Fibroblast of skin of back (primary cell): ENCODE data around the gene DOK6. TPM values are rescaled to one million over a fixed set of nuclear protein-coding genes. Genes with fewer than 3 reads are reported as not detected.
"Not testable (repeated sequence)": the region's sequence is repeated elsewhere in the genome, so short reads cannot be mapped to it uniquely, and the experiment has no call there.

Experiments used
- DNase-seq: peaks from one replicate; pipeline ENCODE4 v3.0.0-alpha.2; 2013
- polyA plus RNA-seq, 2 experiments: library from polyadenylated mRNA; unstranded; fragments of 120-200 nt; gene quantifications; one replicate each; pipeline ENCODE4 v1.2.1, GENCODE V29; 2013; ENCODE audit not compliant: insufficient read length in 2 of 2

The DOK6 gene
- polyA plus RNA-seq (2013, experiment 1 of 2; ENCODE audit: insufficient read length): 4.1 TPM
- polyA plus RNA-seq (2013, experiment 2 of 2; ENCODE audit: insufficient read length): 3.5 TPM

- peak; percentile 83 for DNase-seq
Measured at GRCh38 chr18:69400253-69400975, at the start of gene DOK6. Gene DOK6 (plus strand): TSS chr18:69400888.

- no peak for DNase-seq
Measured at GRCh38 chr18:69353023-69353422, 47.7 kb upstream of the DOK6 start.

- DNase-seq: no peak
Measured at GRCh38 chr18:69357590-69357989, 43.1 kb upstream of the DOK6 start.

- DNase-seq: no peak
Measured at GRCh38 chr18:69358212-69358895, 42.3 kb upstream of the DOK6 start.

- DNase-seq: not testable (repeated sequence)
Measured at GRCh38 chr18:69359768-69360167, 40.9 kb upstream of the DOK6 start.

- no peak for DNase-seq
Measured at GRCh38 chr18:69364930-69365329, 35.8 kb upstream of the DOK6 start.

- no peak for DNase-seq
Measured at GRCh38 chr18:69365658-69366057, 35.0 kb upstream of the DOK6 start.

- no peak for DNase-seq
Measured at GRCh38 chr18:69367104-69367503, 33.6 kb upstream of the DOK6 start.

- no peak for DNase-seq
Measured at GRCh38 chr18:69371729-69372128, 29.0 kb upstream of the DOK6 start.

GRCh38 chr18:69380324-69380723, 20.4 kb upstream of the DOK6 start:
- no peak for DNase-seq

GRCh38 chr18:69383186-69383585, 17.5 kb upstream of the DOK6 start:
- peak; percentile 27 for DNase-seq

- no peak for DNase-seq
Measured at GRCh38 chr18:69387186-69387585, 13.5 kb upstream of the DOK6 start.

GRCh38 chr18:69388222-69388621, 12.5 kb upstream of the DOK6 start:
- no peak for DNase-seq

- peak; percentile 58 for DNase-seq
Measured at GRCh38 chr18:69397096-69397495, 3.6 kb upstream of the DOK6 start.

- DNase-seq: no peak
Measured at GRCh38 chr18:69399253-69399652, 1.4 kb upstream of the DOK6 start.

- peak; percentile 41 for DNase-seq
Measured at GRCh38 chr18:69400976-69401225, 213 bp downstream of the DOK6 start.

GRCh38 chr18:69401226-69401971, 711 bp downstream of the DOK6 start:
- peak; percentile 23 for DNase-seq

- no peak for DNase-seq
Measured at GRCh38 chr18:69401972-69402532, 1.4 kb downstream of the DOK6 start.

- DNase-seq: no peak
Measured at GRCh38 chr18:69402533-69402989, 1.9 kb downstream of the DOK6 start.

GRCh38 chr18:69408522-69408921, 7.8 kb downstream of the DOK6 start:
- DNase-seq: no peak

GRCh38 chr18:69411199-69411598, 10.5 kb downstream of the DOK6 start:
- DNase-seq: no peak

- no peak for DNase-seq
Measured at GRCh38 chr18:69414184-69414583, 13.5 kb downstream of the DOK6 start.

GRCh38 chr18:69432847-69433246, 32.2 kb downstream of the DOK6 start:
- no peak for DNase-seq
